Loucy (cell line): ENCODE data around the gene HBQ1.
"Not testable (repeated sequence)": the region's sequence is repeated elsewhere in the genome, so short reads cannot be mapped to it uniquely, and the experiment has no call there.

Experiments
- CTCF ChIP-seq: fragments of 200-600 bp; sonication (generic); conservative IDR thresholded peaks from 2 replicates; pipeline ENCODE4 v1.5.1; 2014; ENCODE audit warnings: mild to moderate bottlenecking, antibody characterized with exemption, low read length
- EZH2phosphoT487 ChIP-seq: fragments of 200-600 bp; IDR thresholded peaks from 2 replicates; pipeline ENCODE4 v1.6.1; 2018; ENCODE audit warnings: antibody characterized with exemption, mild to moderate bottlenecking, moderate library complexity, borderline replicate concordance

- not testable (repeated sequence) for TF ChIP-seq CTCF, EZH2phosphoT487
These were observed 6.9 kb upstream of the HBQ1 start for GRCh38 chr16:173211-173854.
